ENCODE data around the gene FLRT2.

DNA sequence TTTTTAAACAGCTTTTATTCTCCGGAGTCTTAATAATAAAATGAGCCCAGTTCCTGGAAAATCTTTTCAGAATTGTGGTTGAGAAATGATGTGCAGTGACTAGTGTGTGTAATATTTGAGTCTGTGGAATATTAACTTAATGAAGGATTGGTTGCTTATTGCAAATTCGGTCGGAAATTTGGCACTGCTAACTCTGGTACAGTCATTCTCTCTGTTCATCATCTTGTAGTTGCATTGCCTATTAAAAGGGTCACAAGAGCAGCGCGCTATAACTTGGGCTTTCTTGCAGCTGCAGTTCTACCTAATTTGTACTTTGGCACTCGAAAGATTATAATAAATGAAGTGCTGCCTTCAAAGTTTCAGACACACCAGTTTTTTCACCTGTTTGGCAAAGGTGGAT lies 146.0 kb downstream of the FLRT2 start:
- TF ChIP-seq CTCF (optimal IDR thresholded peaks at IDR 0.05 in 1 of 3, IDR thresholded peaks at IDR 0.05 in 1 of 3, conservative IDR thresholded peaks at IDR 0.05 in 1 of 3; ENCODE audit: extremely low read depth in 1 of 3, insufficient read depth in 2 of 3, low read length in 3 of 3) = no peak
- TF ChIP-seq EZH2 (IDR thresholded peaks at IDR 0.05; ENCODE audit: low read length) = no peak
